Large intestine (tissue), 3 donors: ENCODE results near the gene USH1G. TPM values are rescaled to one million over a fixed set of nuclear protein-coding genes. Genes with fewer than 3 reads are reported as not detected.

Source experiments
- DNase-seq, 2 donors: peaks; one replicate each; pipeline versions ENCODE4 v3.0.0 to v3.0.0-alpha.2; 2013
- H3K27ac ChIP-seq: one replicate; pipeline ENCODE4 v1.5.1; 2013; ENCODE audit warnings: low read length
- H3K27me3 ChIP-seq: 2 replicates; pipeline ENCODE4 v1.6.1; 2013; ENCODE audit warnings: low read length; ENCODE audit not compliant: control insufficient read depth, insufficient read depth
- H3K36me3 ChIP-seq: 2 replicates; pipeline ENCODE4 v1.6.1; 2013; ENCODE audit warnings: low read length; ENCODE audit not compliant: control insufficient read depth, insufficient read depth
- H3K4me1 ChIP-seq: one replicate; pipeline ENCODE4 v1.6.1; 2013; ENCODE audit warnings: low read length; ENCODE audit not compliant: control insufficient read depth, insufficient read depth
- H3K4me3 ChIP-seq: one replicate; pipeline ENCODE4 v1.5.1; 2013; ENCODE audit warnings: low read length
- H3K9me3 ChIP-seq: one replicate; pipeline ENCODE4 v1.6.1; 2013; ENCODE audit warnings: mild to moderate bottlenecking, low read depth, low read length, moderate library complexity; ENCODE audit not compliant: control insufficient read depth
- WGBS: methylation state at CpG from one replicate; pipeline ENCODE4 v1.1.5; 2013; ENCODE audit warnings: low lambda C conversion rate; ENCODE audit not compliant: insufficient coverage; 5-methylcytosine and 5-hydroxymethylcytosine counted together
- polyA plus RNA-seq: library from polyadenylated mRNA; unstranded; fragments of 120-200 nt; gene quantifications from one replicate; pipeline ENCODE4 v1.2.1, GENCODE V29; 2013

Gene USH1G
- polyA plus RNA-seq, 1 donor, result 1.5 TPM

- peaks cover 5% of the 10 kb centered on the region for H3K27me3 ChIP-seq
- WGBS, result no CpG with 5 or more reads among the region's 9 CpGs
- H3K4me3 ChIP-seq, result no peak overlapping the region
These were observed 20.0 kb downstream of the USH1G start for GRCh38 chr17:74903034-74903433.

GRCh38 chr17:74901353-74902135, 21.5 kb downstream of the USH1G start:
- Histone ChIP-seq H3K9me3 (no peaks in the 10 kb centered on the region), H3K4me3 (no peak overlapping the region), H3K4me1 (no peaks in the 10 kb centered on the region), H3K27ac (no peak overlapping the region), H3K27me3 (peaks cover 5% of the 10 kb centered on the region), H3K36me3 (no peaks in the 10 kb centered on the region)
- DNase-seq, result no peak
- WGBS, result no CpG with 5 or more reads among the region's 14 CpGs

More at GRCh38 chr17:74903034-74903433, 20.0 kb downstream of the USH1G start:
- H3K9me3 ChIP-seq, result no peaks in the 10 kb centered on the region
- H3K36me3 ChIP-seq, result no peaks in the 10 kb centered on the region
- H3K27ac ChIP-seq, result no peak overlapping the region
- H3K4me1 ChIP-seq, result no peaks in the 10 kb centered on the region
- no peak for DNase-seq

- Histone ChIP-seq H3K4me3 (no peak overlapping the region), H3K9me3 (no peaks in the 10 kb centered on the region), H3K36me3 (no peaks in the 10 kb centered on the region), H3K4me1 (no peaks in the 10 kb centered on the region), H3K27ac (no peak overlapping the region), H3K27me3 (peaks cover 13% of the 10 kb centered on the region)
- WGBS, result 100% methylated on average over 2 of the region's 8 CpGs
- DNase-seq, result no peak
These were observed 22.8 kb downstream of the USH1G start for GRCh38 chr17:74900208-74900607.

- no peak for DNase-seq
- WGBS, result no CpG with 5 or more reads among the region's 11 CpGs
- peaks cover 24% of the 10 kb centered on the region for H3K27me3 ChIP-seq
These were observed 24.6 kb downstream of the USH1G start for GRCh38 chr17:74898376-74898946.

GRCh38 chr17:74893936-74894671, 29.0 kb downstream of the USH1G start:
- Histone ChIP-seq H3K27me3 (peaks cover 45% of the 10 kb centered on the region), H3K36me3 (no peaks in the 10 kb centered on the region), H3K4me1 (peaks cover 13% of the 10 kb centered on the region), H3K27ac (no peak overlapping the region), H3K9me3 (no peaks in the 10 kb centered on the region), H3K4me3 (peak overlapping the region; percentile 46)
- WGBS, result no CpG with 5 or more reads among the region's 22 CpGs
- no peak for DNase-seq

More at GRCh38 chr17:74898376-74898946, 24.6 kb downstream of the USH1G start:
- H3K4me3 ChIP-seq, result no peak overlapping the region
- no peak overlapping the region for H3K27ac ChIP-seq
- H3K9me3 ChIP-seq, result no peaks in the 10 kb centered on the region
- no peaks in the 10 kb centered on the region for H3K36me3 ChIP-seq
- peaks cover 7% of the 10 kb centered on the region for H3K4me1 ChIP-seq

- no peak within 1 kb of the TSS for H3K27ac ChIP-seq
- H3K4me3 ChIP-seq, result peak within 1 kb of the TSS; percentile 56
- H3K9me3 ChIP-seq, result no peaks in the 10 kb centered on the region
- no peaks in the 10 kb centered on the region for H3K36me3 ChIP-seq
- peaks cover 49% of the 10 kb centered on the region for H3K27me3 ChIP-seq
- DNase-seq, result peak; percentile 70 to 86
- H3K4me1 ChIP-seq, result peaks cover 13% of the 10 kb centered on the region
- WGBS, result 60% methylated on average over 2 of the region's 86 CpGs
These were observed 29.8 kb downstream of the USH1G start, which contains the start of gene FADS6 for GRCh38 chr17:74892974-74893911. FADS6 (minus strand) TSS chr17:74893633; CDS start chr17:74893595, 38 bp downstream.

GRCh38 chr17:74892013-74892841, 30.8 kb downstream of the USH1G start:
- 20% methylated on average over 1 of the region's 20 CpGs for WGBS
- H3K27me3 ChIP-seq, result peaks cover 49% of the 10 kb centered on the region

GRCh38 chr17:74890554-74890953, 32.5 kb downstream of the USH1G start:
- Histone ChIP-seq H3K4me3 (no peak overlapping the region), H3K27me3 (peaks cover 40% of the 10 kb centered on the region), H3K27ac (no peak overlapping the region), H3K4me1 (peaks cover 13% of the 10 kb centered on the region), H3K9me3 (no peaks in the 10 kb centered on the region), H3K36me3 (no peaks in the 10 kb centered on the region)
- no CpG with 5 or more reads among the region's 7 CpGs for WGBS
- no peak for DNase-seq

More at GRCh38 chr17:74892013-74892841, 30.8 kb downstream of the USH1G start:
- H3K36me3 ChIP-seq, result no peaks in the 10 kb centered on the region
- H3K9me3 ChIP-seq, result no peaks in the 10 kb centered on the region
- DNase-seq, result peak in 1 of 2 donors; percentile 24
- peak overlapping the region; percentile 56 for H3K4me3 ChIP-seq
- no peak overlapping the region for H3K27ac ChIP-seq
- peaks cover 13% of the 10 kb centered on the region for H3K4me1 ChIP-seq

GRCh38 chr17:74888469-74888868, 34.6 kb downstream of the USH1G start:
- Histone ChIP-seq H3K36me3 (no peaks in the 10 kb centered on the region), H3K4me1 (peaks cover 6% of the 10 kb centered on the region), H3K27me3 (peaks cover 25% of the 10 kb centered on the region), H3K27ac (no peak overlapping the region), H3K4me3 (no peak overlapping the region), H3K9me3 (no peaks in the 10 kb centered on the region)
- no CpG with 5 or more reads among the region's 13 CpGs for WGBS
- no peak for DNase-seq
